GM12872 (cell line): Measurements from ENCODE around the gene CD48.

ENCODE experiments used
- TF ChIP-seq, protein P1 (sequence below): IDR thresholded peaks from 3 replicates; pipeline ENCODE4 v1.5.1; 2011; ENCODE audit warnings: low read depth, mild to moderate bottlenecking, low read length, moderate library complexity; ENCODE audit not compliant: insufficient read depth

Gene CD48

DNA sequence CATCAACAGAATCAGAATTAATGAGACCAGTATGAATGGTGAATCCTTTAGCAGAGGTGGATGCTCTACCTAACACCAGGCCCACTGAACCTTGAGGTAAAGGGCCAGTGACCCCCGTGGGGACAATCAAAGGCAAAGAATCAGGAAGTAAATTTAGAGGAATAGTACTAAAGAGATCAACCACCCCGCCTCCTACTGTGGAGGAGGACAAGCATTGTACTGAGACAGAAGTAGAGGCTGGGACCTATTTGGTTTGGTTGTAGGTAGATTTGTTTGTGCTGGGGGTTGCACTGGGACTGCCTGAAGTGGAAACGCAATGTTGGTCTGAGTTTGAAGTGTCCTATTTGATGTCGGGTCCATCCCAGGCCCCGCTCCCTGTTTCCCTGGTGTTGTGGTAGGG, 9.5 kb downstream of the CD48 start:
- TF ChIP-seq, protein P1, sequence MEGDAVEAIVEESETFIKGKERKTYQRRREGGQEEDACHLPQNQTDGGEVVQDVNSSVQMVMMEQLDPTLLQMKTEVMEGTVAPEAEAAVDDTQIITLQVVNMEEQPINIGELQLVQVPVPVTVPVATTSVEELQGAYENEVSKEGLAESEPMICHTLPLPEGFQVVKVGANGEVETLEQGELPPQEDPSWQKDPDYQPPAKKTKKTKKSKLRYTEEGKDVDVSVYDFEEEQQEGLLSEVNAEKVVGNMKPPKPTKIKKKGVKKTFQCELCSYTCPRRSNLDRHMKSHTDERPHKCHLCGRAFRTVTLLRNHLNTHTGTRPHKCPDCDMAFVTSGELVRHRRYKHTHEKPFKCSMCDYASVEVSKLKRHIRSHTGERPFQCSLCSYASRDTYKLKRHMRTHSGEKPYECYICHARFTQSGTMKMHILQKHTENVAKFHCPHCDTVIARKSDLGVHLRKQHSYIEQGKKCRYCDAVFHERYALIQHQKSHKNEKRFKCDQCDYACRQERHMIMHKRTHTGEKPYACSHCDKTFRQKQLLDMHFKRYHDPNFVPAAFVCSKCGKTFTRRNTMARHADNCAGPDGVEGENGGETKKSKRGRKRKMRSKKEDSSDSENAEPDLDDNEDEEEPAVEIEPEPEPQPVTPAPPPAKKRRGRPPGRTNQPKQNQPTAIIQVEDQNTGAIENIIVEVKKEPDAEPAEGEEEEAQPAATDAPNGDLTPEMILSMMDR, result no peak

- TF ChIP-seq, protein P1, result peak; percentile 34; the same call in 2 of the 3 replicates
These were observed 19.2 kb downstream of the CD48 start for GRCh38 chr1:160692390-160692789.

- TF ChIP-seq, protein P1, result no peak
These were observed 26.4 kb downstream of the CD48 start for GRCh38 chr1:160685266-160685665.

GRCh38 chr1:160682983-160683865, 28.4 kb downstream of the CD48 start:
- TF ChIP-seq, protein P1, result no peak

DNA sequence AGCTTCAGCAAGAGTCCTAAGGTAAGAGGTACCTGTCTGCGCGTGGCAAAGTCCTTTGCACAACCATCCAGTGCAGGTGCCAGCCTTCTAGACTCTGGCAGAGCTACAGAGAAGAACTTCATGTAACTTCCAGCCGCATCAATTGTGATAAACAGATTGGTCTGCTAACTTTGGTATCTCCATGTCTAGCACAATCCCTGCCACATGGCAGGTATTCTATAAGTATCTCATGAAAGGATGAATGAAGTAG, 29.8 kb downstream of the CD48 start:
- TF ChIP-seq, protein P1, result no peak

- TF ChIP-seq, protein P1, result peak; percentile 93
These were observed 30.3 kb downstream of the CD48 start for GRCh38 chr1:160681066-160681890.

GRCh38 chr1:160680399-160680798, 31.2 kb downstream of the CD48 start:
- TF ChIP-seq, protein P1, result no peak
